Islet of Langerhans (tissue), 1 donor: ENCODE data around the gene CKAP5.

Experiments
- FAIRE-seq: peaks from one replicate; lab custom pipeline; 2011; peaks lifted over from hg19 to GRCh38; lab: Jason Lieb, UNC

The CKAP5 gene

GRCh38 chr11:46845740-46846509 is at the start of gene CKAP5:
TSS of gene CKAP5 (minus strand) at chr11:46846280. CDS start at chr11:46821231, 25,049 bp downstream.
- FAIRE-seq, result peak; percentile 13

DNA sequence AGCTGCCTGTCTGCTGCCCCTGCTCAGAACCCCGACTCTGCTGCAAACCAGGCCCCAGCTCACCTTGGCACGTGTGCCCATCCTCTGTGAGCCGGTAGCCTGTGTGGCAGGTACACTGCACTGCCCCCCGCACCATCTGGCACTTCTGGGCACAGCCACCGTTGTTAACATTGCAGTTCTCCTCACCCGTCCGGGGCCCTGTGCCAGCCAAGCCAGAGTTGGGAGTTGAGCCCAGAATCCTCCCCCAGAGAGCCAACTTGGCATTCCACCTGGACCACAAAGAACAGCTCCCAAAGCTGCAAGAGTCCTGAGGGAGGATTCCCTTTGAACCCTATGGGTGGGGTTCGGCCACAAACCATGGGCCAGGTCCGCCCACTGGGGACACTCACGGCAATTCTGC is 49.7 kb upstream of the CKAP5 start:
- no peak for FAIRE-seq

DNA sequence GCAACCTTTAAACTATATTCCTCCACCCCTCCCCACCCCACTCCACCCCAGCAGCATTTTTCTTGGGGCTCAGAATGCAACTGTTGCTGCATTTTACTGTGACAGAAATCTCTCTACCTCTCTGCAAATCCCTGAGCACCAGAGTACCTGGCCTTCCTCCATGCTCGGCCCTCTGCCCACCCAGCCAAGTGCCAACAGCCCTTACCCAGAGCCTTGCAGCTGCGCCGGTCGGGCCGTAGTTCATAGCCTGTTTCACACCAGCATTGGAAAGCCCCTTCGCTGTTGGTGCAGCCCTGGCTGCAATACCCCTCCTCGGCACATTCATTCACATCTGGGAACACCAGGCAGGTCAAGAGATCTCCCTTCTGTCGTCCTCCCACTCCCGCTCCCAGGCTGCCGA is 48.9 kb upstream of the CKAP5 start:
- FAIRE-seq, result no peak

DNA sequence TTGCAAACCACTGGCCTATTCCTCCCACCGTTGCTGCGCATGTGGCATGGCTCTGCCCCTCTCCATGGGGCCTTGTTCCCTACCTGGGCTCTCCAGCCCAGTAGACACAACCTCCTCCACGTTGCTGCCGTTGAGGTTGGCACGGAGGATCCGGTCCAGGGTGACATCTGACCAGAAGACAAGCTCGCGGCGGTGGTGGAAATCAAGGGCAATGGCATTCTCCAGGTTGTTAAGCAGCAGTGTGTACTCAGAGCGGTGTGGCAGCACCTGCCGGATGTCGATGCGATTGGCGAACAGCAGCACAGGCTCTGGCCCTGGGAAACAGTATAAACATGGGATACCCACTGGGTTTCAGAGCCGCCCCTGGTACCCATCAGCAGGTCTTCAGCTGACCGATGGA is 48.4 kb upstream of the CKAP5 start:
- FAIRE-seq, result no peak

DNA sequence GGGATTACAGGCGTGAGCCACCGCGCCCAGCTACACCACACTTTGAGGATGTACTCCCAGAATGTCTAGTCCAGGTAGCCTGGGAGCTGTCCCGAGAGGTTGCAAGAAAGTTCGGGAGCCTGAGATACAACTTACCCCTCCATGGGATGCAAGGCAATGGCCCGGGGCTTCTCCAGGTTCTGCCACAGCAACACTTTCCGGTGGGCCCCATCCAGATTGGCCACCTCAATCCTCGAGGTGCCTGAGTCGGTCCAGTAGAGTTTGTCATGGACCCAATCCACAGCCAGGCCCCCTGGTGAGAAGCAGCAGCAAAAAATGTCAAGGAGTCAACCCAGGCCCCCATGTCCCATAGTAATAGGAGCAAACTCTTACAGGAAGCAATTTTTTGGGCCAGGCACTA is 46.8 kb upstream of the CKAP5 start:
- no peak for FAIRE-seq

DNA sequence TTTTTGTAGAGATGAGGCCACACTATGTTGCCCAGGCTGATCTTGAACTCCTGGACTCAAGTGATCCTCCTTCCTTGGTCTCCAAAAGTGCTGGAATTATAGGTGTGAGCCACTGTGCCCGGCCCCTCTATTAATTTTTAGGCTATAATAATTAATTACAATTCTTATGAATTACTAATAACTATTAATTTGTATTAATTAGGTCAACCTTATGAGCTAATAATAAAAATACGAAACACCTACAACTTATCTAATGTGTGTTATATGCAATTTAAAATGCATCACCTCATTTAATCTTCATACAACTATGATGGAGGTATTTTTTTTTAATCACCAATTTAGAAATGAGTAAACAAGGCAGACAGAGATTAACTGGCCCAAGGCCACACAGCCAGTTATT is 46.0 kb upstream of the CKAP5 start:
- FAIRE-seq, result no peak

DNA sequence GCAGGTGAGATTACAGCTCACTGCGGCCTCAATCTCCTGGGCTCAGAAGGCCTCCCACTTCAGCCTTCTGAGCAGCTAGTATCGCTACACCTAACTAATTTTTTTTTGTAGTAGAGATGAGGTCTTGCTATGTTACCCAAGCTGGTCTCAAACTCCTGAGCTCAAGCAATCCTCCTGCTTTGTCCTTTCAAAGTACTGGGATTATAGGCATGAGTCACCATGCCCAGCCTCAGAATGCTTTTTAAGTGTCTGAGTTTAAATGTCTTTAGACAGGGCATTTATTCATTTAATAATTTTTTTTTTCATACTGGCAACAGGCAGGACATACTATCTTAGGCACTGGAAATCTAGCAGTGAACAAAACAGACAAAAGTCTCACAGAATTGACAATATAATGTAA is 44.6 kb upstream of the CKAP5 start:
- FAIRE-seq, result no peak

GRCh38 chr11:46889689-46890475 is 43.8 kb upstream of the CKAP5 start:
- peak; percentile 69 for FAIRE-seq

- FAIRE-seq, result no peak
Measured at GRCh38 chr11:46889251-46889650, 43.2 kb upstream of the CKAP5 start.

- no peak for FAIRE-seq
Measured at GRCh38 chr11:46888636-46889035, 42.6 kb upstream of the CKAP5 start.

GRCh38 chr11:46886211-46886610 is 40.1 kb upstream of the CKAP5 start:
- FAIRE-seq, result no peak

- no peak for FAIRE-seq
Measured at GRCh38 chr11:46879056-46879585, 33.0 kb upstream of the CKAP5 start.

GRCh38 chr11:46877580-46877979 is 31.5 kb upstream of the CKAP5 start:
- FAIRE-seq, result no peak

GRCh38 chr11:46876471-46876870 is 30.4 kb upstream of the CKAP5 start:
- no peak for FAIRE-seq

DNA sequence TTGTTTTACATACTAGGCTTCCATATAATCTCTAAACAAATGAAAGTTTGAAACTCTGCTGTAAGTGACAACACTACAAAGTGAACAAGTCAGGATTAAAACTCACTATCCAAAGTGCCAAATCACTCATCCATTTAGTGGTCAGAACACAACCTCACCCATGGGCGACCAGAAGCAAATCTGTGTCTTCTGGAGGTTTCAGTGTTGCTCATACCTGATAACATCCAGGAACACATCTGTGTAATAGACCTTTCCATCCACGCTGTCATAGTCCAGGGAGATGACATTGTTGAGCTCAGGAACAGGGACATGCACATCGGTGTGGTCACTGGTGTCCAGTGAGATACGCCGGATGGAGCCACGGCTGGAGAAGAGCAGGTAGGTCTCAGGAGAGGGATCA is 28.5 kb upstream of the CKAP5 start:
- FAIRE-seq, result no peak

DNA sequence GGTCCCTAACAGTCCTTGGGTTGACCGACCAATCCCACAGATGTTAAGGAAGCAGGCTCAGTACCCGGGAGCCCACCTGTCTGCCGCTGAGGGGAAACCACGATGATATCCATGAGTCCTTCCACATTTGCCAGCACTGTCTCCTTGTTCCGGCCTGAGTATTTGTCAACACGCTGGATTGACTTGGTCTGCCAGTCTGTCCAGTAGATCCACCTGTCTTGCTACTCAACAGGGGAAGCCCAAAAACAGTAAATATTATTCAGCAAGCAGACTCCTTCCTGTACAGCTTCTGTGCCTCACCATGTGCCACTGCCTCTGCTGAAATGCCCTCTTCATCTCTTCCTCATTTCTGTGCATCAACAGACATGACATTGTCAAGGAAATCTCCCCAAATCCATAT is 22.8 kb upstream of the CKAP5 start:
- FAIRE-seq, result no peak

DNA sequence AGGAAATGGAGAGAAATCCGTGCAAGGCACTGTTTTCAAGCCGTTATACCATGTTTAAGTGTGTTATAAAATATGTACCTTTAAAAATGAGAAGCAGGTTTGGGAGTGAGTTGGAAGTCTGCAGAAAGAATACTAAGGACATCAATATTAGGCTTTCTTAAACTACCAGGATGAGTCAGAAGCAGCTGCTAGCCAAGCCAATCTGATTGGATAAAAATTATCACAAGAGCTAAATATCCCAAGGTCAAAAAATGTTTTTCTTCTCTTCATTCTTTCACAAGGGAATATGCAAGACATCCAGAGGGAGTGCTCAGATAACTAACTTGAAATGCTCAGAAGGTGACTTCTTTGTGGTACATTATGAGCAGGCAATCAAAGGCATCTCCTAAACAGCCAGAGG is 19.3 kb upstream of the CKAP5 start:
- no peak for FAIRE-seq

DNA sequence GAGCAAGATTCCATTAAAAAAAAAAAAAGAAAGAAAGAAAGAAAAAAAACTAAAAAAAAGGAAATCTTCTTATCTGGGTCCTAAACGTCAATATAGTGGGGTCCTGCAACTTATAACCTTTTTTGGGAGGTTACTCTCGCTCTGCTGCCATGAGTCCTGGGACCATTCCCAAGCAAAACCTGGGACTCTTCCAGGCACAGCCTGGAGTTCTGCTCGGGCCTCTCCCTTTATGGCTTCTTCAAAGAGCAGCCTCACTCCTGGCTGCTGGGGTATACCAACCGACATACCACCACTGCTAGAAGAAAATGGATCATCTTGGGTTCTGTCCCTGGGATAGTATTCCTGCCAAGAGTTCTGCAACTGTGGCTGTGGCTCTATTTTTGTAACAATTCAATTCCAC is 14.1 kb upstream of the CKAP5 start:
- no peak for FAIRE-seq

DNA sequence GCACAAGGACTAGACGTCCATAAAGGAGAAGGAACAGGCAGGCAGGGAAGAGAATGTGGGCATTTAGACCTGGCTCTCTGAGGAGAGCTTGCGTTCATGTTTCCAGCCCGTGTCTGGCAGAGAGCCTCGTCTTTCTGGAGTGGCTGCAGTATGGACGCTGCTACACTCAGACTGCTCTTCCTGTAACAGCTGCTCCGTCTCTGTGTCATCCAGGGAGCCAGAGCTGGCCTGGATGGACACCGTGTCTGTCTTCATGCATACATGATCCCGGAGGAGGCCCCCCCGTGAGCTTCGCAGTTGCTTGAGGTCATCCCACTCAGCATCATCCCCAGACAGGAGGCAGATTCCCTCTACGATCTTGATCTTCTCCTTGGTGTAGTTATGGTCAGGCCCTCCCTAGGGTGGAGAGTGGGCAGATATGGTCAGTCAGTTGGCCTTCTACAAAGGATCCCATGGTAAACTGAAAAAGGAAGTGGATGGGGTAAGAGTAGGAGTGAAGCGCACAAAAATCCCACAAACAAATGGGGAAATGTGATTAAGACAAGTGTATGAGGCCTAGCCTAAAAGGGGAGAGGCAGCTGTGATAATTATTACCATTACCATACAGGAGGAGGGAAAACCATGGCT is 13.0 kb upstream of the CKAP5 start:
- no peak for FAIRE-seq

- no peak for FAIRE-seq
Measured at GRCh38 chr11:46857666-46858065, 11.6 kb upstream of the CKAP5 start.

DNA sequence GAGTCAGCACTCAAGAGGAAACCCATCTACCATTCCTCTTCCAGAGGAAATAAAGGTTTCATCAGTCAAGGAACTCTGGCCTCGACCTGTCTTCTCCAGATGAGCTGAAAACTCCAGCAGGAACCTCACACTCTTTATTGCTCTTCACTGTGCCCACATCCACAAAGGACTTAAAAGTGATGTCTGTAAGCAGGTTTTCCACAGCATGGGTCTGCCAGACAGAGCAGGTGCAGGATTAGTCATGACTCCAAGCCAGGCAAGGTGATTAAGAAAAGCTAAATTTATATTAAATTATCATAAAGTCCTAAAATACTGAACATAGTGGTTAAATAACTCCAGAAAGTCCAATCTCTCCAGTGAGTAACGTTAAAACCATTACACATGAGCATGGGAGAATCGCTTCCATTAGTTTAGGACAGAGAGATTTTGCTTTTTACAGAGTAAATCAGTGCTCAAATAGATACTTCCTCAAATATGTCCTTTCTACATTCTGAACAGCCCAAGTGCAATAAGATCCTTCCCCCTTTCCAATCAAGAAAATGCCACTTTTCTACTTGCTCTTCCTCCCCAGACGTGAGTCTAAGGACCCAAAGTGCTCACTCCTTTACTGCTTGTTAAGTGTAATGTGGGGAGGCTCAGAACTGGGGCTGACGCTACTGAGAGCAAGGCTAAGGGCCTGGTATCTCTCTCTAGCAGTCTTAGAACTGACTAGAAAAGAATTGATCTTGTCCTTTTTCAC is 10.7 kb upstream of the CKAP5 start:
- no peak for FAIRE-seq

GRCh38 chr11:46855863-46856262 is 9.8 kb upstream of the CKAP5 start:
- no peak for FAIRE-seq
